Gastrocnemius medialis (tissue), 4 donors: ENCODE data around the gene ZNF507. TPM values are rescaled to one million over a fixed set of nuclear protein-coding genes. Genes with fewer than 3 reads are reported as not detected.

ENCODE experiments used
- ATAC-seq, 2 donors: fragments of 150-250 bp; one replicate each; pipeline ENCODE4 v1.9.1; 2016
- DNase-seq, 2 donors: peaks; one replicate each; pipeline ENCODE4 v3.0.0-alpha.2; 2019
- H3K27ac ChIP-seq, 4 donors: fragments of 200-600 bp; sonication (generic); 1 replicate in 1 of 4; 2 replicates in 3 of 4; pipeline ENCODE4 v1.5.1; 2016 to 2018; ENCODE audit warnings: mild to moderate bottlenecking in 2 of 4, moderate library complexity in 1 of 4
- H3K27me3 ChIP-seq, 3 donors: fragments of 200-600 bp; sonication (generic) in 2 of 3; 1 replicate in 1 of 3; 2 replicates in 2 of 3; pipeline versions ENCODE4 v1.5.1 to v1.6.0; 2016 to 2019; ENCODE audit warnings: mild to moderate bottlenecking in 1 of 3, moderate library complexity in 1 of 3
- H3K36me3 ChIP-seq, 2 donors: fragments of 200-600 bp; sonication (generic) in 1 of 2; one replicate each; pipeline ENCODE4 v1.5.1; 2017 to 2018
- H3K4me1 ChIP-seq, 2 donors: fragments of 200-600 bp; sonication (generic) in 1 of 2; one replicate each; pipeline ENCODE4 v1.5.1; 2016 to 2017; ENCODE audit warnings: mild to moderate bottlenecking in 2 of 2
- H3K4me3 ChIP-seq, 4 donors: fragments of 200-600 bp; sonication (generic) in 3 of 4; 1 replicate in 1 of 4; 2 replicates in 3 of 4; pipeline ENCODE4 v1.5.1; 2016 to 2019; ENCODE audit warnings: mild to moderate bottlenecking in 2 of 4
- H3K9me3 ChIP-seq, 3 donors: fragments of 200-600 bp; sonication (generic) in 2 of 3; 1 replicate in 1 of 3; 2 replicates in 2 of 3; pipeline ENCODE4 v1.5.1; 2016 to 2019
- POLR2A ChIP-seq, 2 donors: fragments of 450-650 bp; IDR thresholded peaks; one replicate each; pipeline ENCODE4 v1.6.1; 2017; ENCODE audit warnings: antibody characterized with exemption in 2 of 2, mild to moderate bottlenecking in 2 of 2, moderate library complexity in 2 of 2
- in situ Hi-C, 4 donors: fragments of 200-750 bp; cut with MboI; loops; one replicate each; pipeline versions ENCODE4 v1.15.0 to v1.8.0; 2017; ENCODE audit warnings: low sequenced_read_pairs in 4 of 4
- intact Hi-C: fragments of 100-400 bp; cut with DNase I; formaldehyde crosslinking; loops from one replicate; pipeline ENCODE4 v1.15.1; 2023; ENCODE audit warnings: low total_unique reads
- total RNA-seq, 4 donors: library from RNA; depleted of rRNA; stranded (reverse); fragments of >200 nt; gene quantifications; one replicate each; pipeline versions ENCODE4 v1.1.0 to v1.2.3, GENCODE V29; 2016
- TF ChIP-seq, protein P1 (sequence below), 5 experiments: fragments of 450-650 bp in 3 of 5; fragments of 200-600 bp in 2 of 5; sonication (generic) in 2 of 5; IDR thresholded peaks in 4 of 5; conservative IDR thresholded peaks in 1 of 5; 1 replicate in 4 of 5; 2 replicates in 1 of 5; pipeline ENCODE4 v1.5.1; 2016 to 2019; ENCODE audit warnings: antibody characterized with exemption in 5 of 5, mild to moderate bottlenecking in 3 of 5, moderate library complexity in 3 of 5

Gene ZNF507
- total RNA-seq, 4 donors from 2014 or later, result 11.9 to 21.8 (median 17.8) TPM

DNA sequence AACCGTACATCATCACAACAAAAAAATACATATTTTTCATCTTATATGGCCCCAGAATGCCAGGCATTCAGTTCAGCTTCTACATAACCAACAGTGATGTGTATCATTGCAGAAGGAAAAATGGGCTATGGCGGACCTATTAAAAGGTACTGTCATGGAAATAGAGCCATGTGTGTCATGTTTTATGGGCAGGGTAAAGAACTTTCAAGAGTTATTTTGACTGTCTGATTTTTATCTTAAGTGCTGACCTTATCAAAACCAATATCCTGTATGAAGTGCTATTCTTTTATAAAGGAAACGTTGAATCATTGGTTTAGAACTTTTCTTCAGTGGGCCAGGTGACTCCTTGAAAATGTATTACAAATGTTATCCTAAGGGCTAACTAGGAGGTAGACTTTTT lies 9.9 kb downstream of the ZNF507 start:
- TF ChIP-seq, protein P1, sequence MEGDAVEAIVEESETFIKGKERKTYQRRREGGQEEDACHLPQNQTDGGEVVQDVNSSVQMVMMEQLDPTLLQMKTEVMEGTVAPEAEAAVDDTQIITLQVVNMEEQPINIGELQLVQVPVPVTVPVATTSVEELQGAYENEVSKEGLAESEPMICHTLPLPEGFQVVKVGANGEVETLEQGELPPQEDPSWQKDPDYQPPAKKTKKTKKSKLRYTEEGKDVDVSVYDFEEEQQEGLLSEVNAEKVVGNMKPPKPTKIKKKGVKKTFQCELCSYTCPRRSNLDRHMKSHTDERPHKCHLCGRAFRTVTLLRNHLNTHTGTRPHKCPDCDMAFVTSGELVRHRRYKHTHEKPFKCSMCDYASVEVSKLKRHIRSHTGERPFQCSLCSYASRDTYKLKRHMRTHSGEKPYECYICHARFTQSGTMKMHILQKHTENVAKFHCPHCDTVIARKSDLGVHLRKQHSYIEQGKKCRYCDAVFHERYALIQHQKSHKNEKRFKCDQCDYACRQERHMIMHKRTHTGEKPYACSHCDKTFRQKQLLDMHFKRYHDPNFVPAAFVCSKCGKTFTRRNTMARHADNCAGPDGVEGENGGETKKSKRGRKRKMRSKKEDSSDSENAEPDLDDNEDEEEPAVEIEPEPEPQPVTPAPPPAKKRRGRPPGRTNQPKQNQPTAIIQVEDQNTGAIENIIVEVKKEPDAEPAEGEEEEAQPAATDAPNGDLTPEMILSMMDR (IDR thresholded peaks at IDR 0.05 in 4 of 5, conservative IDR thresholded peaks at IDR 0.05 in 1 of 5), result no peak
- TF ChIP-seq POLR2A (IDR thresholded peaks at IDR 0.05), result no peak
- no peaks in the 10 kb centered on the region for H3K9me3 ChIP-seq
- H3K4me1 ChIP-seq, result peaks cover 20 to 22% of the 10 kb centered on the region in 2 donors
- no peak for ATAC-seq
- H3K36me3 ChIP-seq, result peaks cover 0 to 77% of the 10 kb centered on the region in 2 donors
- no peaks in the 10 kb centered on the region for H3K27me3 ChIP-seq
- in situ Hi-C loops (loop anchor here in 2 of 4 donors (10.0 to 25.0 kb wide), 2 partner anchors 49 to 332 kb away; partner anchors contain the start of genes ANKRD27 (in 1 of the 2), DPY19L3 (in 1 of the 2), NUDT19 (in 1 of the 2) and RGS9BP (in 1 of the 2)), intact Hi-C loops (loop anchor here (10.0 kb wide), 1 partner anchor 949 kb away; the partner anchor contains the start of gene CEBPA)
- DNase-seq, result no peak
- H3K27ac ChIP-seq, result no peak overlapping the region
- no peak overlapping the region for H3K4me3 ChIP-seq

DNA sequence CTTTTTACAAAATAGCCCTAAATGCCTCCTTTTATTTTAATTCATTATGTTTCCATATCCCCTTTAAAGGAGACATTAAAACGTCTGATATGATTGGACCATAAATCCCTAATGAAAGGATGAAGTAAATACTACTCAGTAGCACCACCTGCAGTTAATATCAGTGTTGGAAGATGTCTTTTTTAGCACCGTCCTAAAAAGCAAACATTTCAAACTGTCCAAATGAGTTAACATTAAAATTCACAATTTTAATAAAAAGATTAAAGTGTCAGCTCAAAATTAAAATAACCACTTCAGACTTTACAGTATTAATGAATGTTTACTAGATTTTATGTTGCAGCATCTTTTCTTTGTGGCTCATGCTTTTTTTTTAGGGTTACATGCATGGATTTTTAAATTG lies 12.3 kb downstream of the ZNF507 start:
- Histone ChIP-seq H3K36me3 (peaks cover 0 to 84% of the 10 kb centered on the region in 2 donors), H3K4me1 (peaks cover 0 to 2% of the 10 kb centered on the region in 2 donors), H3K27me3 (no peaks in the 10 kb centered on the region), H3K9me3 (no peaks in the 10 kb centered on the region), H3K4me3 (no peak overlapping the region), H3K27ac (no peak overlapping the region)
- in situ Hi-C loops, result loop anchor here in 2 of 4 donors (10.0 to 25.0 kb wide), 2 partner anchors 47 to 330 kb away; partner anchors contain the start of genes ANKRD27 (in 1 of the 2), DPY19L3 (in 1 of the 2), NUDT19 (in 1 of the 2) and RGS9BP (in 1 of the 2)
- ATAC-seq, result no peak
- TF ChIP-seq, protein P1 (IDR thresholded peaks at IDR 0.05 in 4 of 5, conservative IDR thresholded peaks at IDR 0.05 in 1 of 5), result peak in 1 of 5 experiments; percentile 30
- TF ChIP-seq POLR2A (IDR thresholded peaks at IDR 0.05), result no peak
- DNase-seq, result no peak
- intact Hi-C loops, result loop anchor here (10.0 kb wide), 1 partner anchor 947 kb away; the partner anchor contains the start of gene CEBPA

DNA sequence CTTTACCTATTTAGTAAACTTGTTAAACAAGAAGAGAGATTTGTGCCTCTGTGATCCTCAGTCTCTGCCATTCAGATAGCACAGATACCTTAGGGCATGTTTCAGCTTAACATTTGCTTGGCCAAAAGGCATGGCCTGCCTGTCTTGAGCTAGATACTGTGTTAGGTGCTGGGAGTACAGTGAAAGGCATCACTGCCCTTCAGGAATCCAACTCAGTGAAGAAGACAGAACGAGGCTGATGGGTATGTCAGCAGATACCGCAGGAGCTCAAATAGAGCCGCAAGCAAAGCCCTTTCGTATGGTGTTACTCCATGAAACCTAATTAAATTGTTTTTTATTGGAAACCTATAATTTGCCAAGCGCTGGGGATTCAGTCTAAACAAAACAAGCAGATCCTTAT lies 12.9 kb downstream of the ZNF507 start:
- in situ Hi-C loops (loop anchor here in 2 of 4 donors (10.0 to 25.0 kb wide), 2 partner anchors 46 to 329 kb away; partner anchors contain the start of genes ANKRD27 (in 1 of the 2), DPY19L3 (in 1 of the 2), NUDT19 (in 1 of the 2) and RGS9BP (in 1 of the 2)), intact Hi-C loops (loop anchor here (10.0 kb wide), 1 partner anchor 946 kb away; the partner anchor contains the start of gene CEBPA)
- Histone ChIP-seq H3K4me3 (no peak overlapping the region), H3K4me1 (peaks cover 0 to 6% of the 10 kb centered on the region in 2 donors), H3K9me3 (no peaks in the 10 kb centered on the region), H3K27me3 (no peaks in the 10 kb centered on the region), H3K36me3 (peaks cover 0 to 81% of the 10 kb centered on the region in 2 donors), H3K27ac (no peak overlapping the region)
- DNase-seq (no peak), ATAC-seq (no peak)
- TF ChIP-seq POLR2A (IDR thresholded peaks at IDR 0.05), result no peak
- TF ChIP-seq, protein P1 (IDR thresholded peaks at IDR 0.05 in 4 of 5, conservative IDR thresholded peaks at IDR 0.05 in 1 of 5), result no peak

DNA sequence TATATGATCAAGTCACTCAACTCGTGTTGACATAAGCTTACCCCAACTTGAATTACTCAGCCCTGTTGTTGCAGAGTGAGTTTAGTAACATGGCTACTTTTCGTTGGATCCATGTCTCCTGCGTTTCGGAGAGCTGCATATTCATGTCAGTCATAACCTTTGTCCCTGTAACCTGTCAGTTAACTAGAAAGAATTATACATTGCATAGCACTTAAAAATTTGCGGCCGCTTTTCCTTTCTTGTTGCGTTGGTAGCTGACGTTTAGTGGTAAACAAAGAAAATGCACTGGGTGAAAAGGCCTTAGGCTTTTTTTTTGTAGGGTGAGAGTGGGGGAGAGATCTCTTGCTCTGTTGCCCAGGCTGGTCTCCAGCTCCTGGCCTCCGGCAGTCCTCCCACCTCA lies 14.2 kb downstream of the ZNF507 start:
- DNase-seq (no peak), ATAC-seq (no peak)
- intact Hi-C loops (loop anchor here (10.0 kb wide), 1 partner anchor 945 kb away; the partner anchor contains the start of gene CEBPA), in situ Hi-C loops (loop anchor here in 2 of 4 donors (10.0 to 25.0 kb wide), 2 partner anchors 45 to 328 kb away; partner anchors contain the start of genes ANKRD27 (in 1 of the 2), DPY19L3 (in 1 of the 2), NUDT19 (in 1 of the 2) and RGS9BP (in 1 of the 2))
- Histone ChIP-seq H3K27ac (no peak overlapping the region), H3K27me3 (no peaks in the 10 kb centered on the region), H3K4me1 (peaks cover 8 to 18% of the 10 kb centered on the region in 2 donors), H3K36me3 (peaks cover 0 to 70% of the 10 kb centered on the region in 2 donors), H3K9me3 (no peaks in the 10 kb centered on the region), H3K4me3 (no peak overlapping the region)
- TF ChIP-seq, protein P1 (IDR thresholded peaks at IDR 0.05 in 4 of 5, conservative IDR thresholded peaks at IDR 0.05 in 1 of 5), result no peak
- no peak for TF ChIP-seq POLR2A (IDR thresholded peaks at IDR 0.05)
